Suprapubic skin (tissue), 4 donors: ENCODE data around the gene PAX5. TPM values are rescaled to one million over a fixed set of nuclear protein-coding genes. Genes with fewer than 3 reads are reported as not detected.
"Not testable (repeated sequence)": the region's sequence is repeated elsewhere in the genome, so short reads cannot be mapped to it uniquely, and the experiment has no call there.

ENCODE experiments used
- DNase-seq, 2 donors: peaks; one replicate each; pipeline ENCODE4 v3.0.0-alpha.2; 2019; ENCODE audit warnings: low spot score in 2 of 2
- H3K27ac ChIP-seq: fragments of 200-600 bp; sonication (generic); one replicate; pipeline ENCODE4 v1.5.1; 2019
- H3K27me3 ChIP-seq: fragments of 200-600 bp; sonication (generic); one replicate; pipeline ENCODE4 v1.5.1; 2019
- H3K36me3 ChIP-seq: fragments of 200-600 bp; sonication (generic); one replicate; pipeline ENCODE4 v1.5.1; 2019
- H3K4me1 ChIP-seq: fragments of 200-600 bp; sonication (generic); one replicate; pipeline ENCODE4 v1.5.1; 2019
- H3K4me3 ChIP-seq: fragments of 200-600 bp; sonication (generic); one replicate; pipeline ENCODE4 v1.5.1; 2019; ENCODE audit warnings: mild to moderate bottlenecking
- H3K9me3 ChIP-seq: fragments of 200-600 bp; sonication (generic); one replicate; pipeline ENCODE4 v1.5.1; 2019
- EP300 ChIP-seq: sonication (generic); formaldehyde crosslinking; IDR thresholded peaks from one replicate; pipeline ENCODE4 v1.6.1; 2017; ENCODE audit warnings: antibody characterized with exemption
- POLR2A ChIP-seq, 2 donors: fragments of 450-650 bp; IDR thresholded peaks; one replicate each; pipeline ENCODE4 v1.6.1; 2017; ENCODE audit warnings: antibody characterized with exemption in 2 of 2, mild to moderate bottlenecking in 2 of 2, moderate library complexity in 2 of 2
- POLR2AphosphoS5 ChIP-seq, 3 donors: sonication (generic); formaldehyde crosslinking; IDR thresholded peaks; one replicate each; pipeline ENCODE4 v1.6.1; 2017; ENCODE audit warnings: antibody characterized with exemption in 3 of 3
- WGBS: methylation state at CpG from one replicate; pipeline ENCODE4 v1.1.5; 2018; 5-methylcytosine and 5-hydroxymethylcytosine counted together
- total RNA-seq, 4 donors: library from RNA; depleted of rRNA; stranded (reverse); fragments of >200 nt; gene quantifications; one replicate each; pipeline ENCODE4 v1.1.0, GENCODE V29; 2016
- TF ChIP-seq, protein P1 (sequence below), 2 donors: fragments of 200-600 bp in 1 of 2; fragments of 450-650 bp in 1 of 2; sonication (generic) in 1 of 2; IDR thresholded peaks; one replicate each; pipeline ENCODE4 v1.5.1; 2016 to 2019; ENCODE audit warnings: antibody characterized with exemption in 2 of 2, mild to moderate bottlenecking in 1 of 2, moderate library complexity in 1 of 2

Gene PAX5
- total RNA-seq, 4 donors from 2014 or later = 0.04 TPM; not detected in 3

DNA sequence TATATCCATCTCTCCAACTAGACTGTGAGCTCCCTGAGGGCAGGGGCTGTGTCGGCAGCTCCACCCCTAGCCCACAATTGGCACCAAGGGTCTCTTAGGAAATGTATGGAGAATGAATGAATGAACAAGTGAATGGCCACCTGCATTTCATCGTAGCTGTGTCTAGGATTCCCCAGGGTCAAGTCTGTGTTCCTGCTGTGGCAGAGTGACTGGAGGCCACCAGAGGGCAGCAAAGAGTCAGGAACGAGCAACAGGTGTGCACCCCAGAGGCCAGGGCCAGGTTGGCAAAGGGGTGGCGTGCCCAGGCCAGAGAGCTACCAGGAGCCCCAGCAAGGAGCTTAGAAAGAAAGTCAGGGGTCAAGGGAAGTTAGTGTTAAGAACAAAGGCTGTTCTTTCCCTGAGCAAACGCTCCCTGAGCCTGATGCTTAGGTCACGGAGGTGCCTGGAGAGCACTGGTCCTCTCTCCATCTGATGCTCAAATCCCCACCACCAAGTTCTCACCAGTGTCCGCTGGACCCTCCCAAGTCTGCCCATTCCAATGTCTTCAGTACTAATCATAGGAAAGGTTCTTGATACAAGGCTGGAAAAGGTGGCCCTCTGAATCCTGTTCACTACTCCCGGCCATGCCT is 160.7 kb downstream of the PAX5 start:
- TF ChIP-seq EP300 (no peak), POLR2AphosphoS5 (IDR thresholded peaks at IDR 0.05) (no peak)
- TF ChIP-seq, protein P1, sequence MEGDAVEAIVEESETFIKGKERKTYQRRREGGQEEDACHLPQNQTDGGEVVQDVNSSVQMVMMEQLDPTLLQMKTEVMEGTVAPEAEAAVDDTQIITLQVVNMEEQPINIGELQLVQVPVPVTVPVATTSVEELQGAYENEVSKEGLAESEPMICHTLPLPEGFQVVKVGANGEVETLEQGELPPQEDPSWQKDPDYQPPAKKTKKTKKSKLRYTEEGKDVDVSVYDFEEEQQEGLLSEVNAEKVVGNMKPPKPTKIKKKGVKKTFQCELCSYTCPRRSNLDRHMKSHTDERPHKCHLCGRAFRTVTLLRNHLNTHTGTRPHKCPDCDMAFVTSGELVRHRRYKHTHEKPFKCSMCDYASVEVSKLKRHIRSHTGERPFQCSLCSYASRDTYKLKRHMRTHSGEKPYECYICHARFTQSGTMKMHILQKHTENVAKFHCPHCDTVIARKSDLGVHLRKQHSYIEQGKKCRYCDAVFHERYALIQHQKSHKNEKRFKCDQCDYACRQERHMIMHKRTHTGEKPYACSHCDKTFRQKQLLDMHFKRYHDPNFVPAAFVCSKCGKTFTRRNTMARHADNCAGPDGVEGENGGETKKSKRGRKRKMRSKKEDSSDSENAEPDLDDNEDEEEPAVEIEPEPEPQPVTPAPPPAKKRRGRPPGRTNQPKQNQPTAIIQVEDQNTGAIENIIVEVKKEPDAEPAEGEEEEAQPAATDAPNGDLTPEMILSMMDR (IDR thresholded peaks at IDR 0.05) = peak; percentile 58 to 82
- WGBS = 45% methylated on average over 8 of the region's 8 CpGs
- Histone ChIP-seq H3K4me1 (no peaks in the 10 kb centered on the region), H3K36me3 (no peaks in the 10 kb centered on the region), H3K27me3 (peaks cover 15% of the 10 kb centered on the region), H3K27ac (no peak overlapping the region), H3K4me3 (no peak overlapping the region), H3K9me3 (no peaks in the 10 kb centered on the region)
- no peak for DNase-seq

DNA sequence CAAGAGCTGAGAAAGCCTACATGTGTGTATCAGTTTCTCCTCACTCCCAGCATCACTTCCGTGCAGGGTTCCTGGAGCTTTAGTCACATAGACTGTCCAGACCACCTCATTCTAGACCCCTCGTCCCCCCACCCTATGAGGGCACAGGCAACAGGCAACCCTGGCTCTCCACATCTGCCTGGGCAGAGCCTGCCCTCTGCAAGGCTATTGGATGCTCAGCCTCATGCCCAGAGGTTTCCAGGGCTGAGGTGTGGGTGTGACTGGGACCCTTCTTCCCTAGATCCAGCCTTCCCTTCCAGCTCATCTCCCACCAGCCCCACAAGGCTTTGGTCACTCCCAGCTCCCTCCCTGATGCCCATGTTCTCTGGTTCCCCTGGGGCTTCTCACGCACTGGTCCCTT is 161.4 kb downstream of the PAX5 start:
- Histone ChIP-seq H3K27me3 (peaks cover 18% of the 10 kb centered on the region), H3K4me3 (no peak overlapping the region), H3K27ac (no peak overlapping the region), H3K9me3 (no peaks in the 10 kb centered on the region), H3K36me3 (no peaks in the 10 kb centered on the region), H3K4me1 (no peaks in the 10 kb centered on the region)
- TF ChIP-seq, protein P1 (IDR thresholded peaks at IDR 0.05) = no peak
- TF ChIP-seq POLR2AphosphoS5 (IDR thresholded peaks at IDR 0.05) = no peak
- TF ChIP-seq EP300 = no peak
- TF ChIP-seq POLR2A (IDR thresholded peaks at IDR 0.05) = no peak
- WGBS = 64% methylated on average over 3 of the region's 3 CpGs
- DNase-seq = no peak

DNA sequence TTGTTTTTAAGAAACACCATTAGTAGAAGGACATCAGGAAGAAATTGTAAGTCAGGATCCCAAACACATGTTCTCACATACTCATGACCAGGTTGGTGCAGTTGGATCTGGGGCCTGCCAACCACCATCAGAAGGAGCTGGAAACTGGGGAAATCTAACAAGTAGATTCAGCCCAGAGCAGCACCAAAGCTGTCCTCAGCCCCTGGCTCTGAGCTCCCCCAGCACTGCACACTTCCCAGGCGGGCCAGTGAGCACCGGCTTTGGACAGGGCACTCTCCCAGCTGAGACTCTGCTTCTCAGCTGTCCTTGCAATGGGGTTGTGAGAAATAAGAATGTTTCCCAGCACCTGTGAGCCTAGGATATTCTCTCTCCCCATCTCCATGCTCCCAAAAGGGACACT is 162.5 kb downstream of the PAX5 start:
- Histone ChIP-seq H3K27ac (no peak overlapping the region), H3K4me1 (no peaks in the 10 kb centered on the region), H3K36me3 (no peaks in the 10 kb centered on the region), H3K27me3 (peaks cover 25% of the 10 kb centered on the region), H3K4me3 (no peak overlapping the region), H3K9me3 (no peaks in the 10 kb centered on the region)
- DNase-seq = no peak
- TF ChIP-seq EP300 (no peak), POLR2A (IDR thresholded peaks at IDR 0.05) (no peak), POLR2AphosphoS5 (IDR thresholded peaks at IDR 0.05) (no peak)
- TF ChIP-seq, protein P1 (IDR thresholded peaks at IDR 0.05) = no peak
- 90% methylated on average over 2 of the region's 2 CpGs for WGBS

DNA sequence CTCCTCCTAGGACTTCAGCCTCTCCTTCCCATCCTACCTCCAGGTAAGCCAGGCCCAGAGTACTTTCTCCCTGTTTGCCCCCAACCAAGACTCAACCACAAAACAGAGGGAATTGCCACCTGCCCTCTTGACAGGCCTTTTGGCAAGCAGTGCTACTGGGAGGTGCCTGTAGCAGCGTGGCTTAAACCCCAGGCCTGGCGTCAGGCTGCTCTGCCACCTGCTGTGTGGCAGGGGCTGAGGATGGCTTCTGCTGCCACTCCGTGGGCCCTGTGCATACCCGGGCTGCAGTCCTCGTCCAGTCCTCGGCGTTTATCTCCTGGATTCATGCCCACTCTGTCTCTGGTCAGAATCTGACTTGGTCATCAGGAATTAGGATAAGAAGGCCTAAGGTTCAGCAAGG is 163.1 kb downstream of the PAX5 start:
- TF ChIP-seq POLR2AphosphoS5 (IDR thresholded peaks at IDR 0.05) = no peak
- no peak for TF ChIP-seq EP300
- TF ChIP-seq, protein P1 (IDR thresholded peaks at IDR 0.05) = no peak
- no peak for TF ChIP-seq POLR2A (IDR thresholded peaks at IDR 0.05)
- WGBS = 40% methylated on average over 2 of the region's 7 CpGs
- Histone ChIP-seq H3K27ac (no peak overlapping the region), H3K4me1 (no peaks in the 10 kb centered on the region), H3K27me3 (peaks cover 25% of the 10 kb centered on the region), H3K4me3 (no peak overlapping the region), H3K36me3 (no peaks in the 10 kb centered on the region), H3K9me3 (no peaks in the 10 kb centered on the region)
- DNase-seq = no peak

DNA sequence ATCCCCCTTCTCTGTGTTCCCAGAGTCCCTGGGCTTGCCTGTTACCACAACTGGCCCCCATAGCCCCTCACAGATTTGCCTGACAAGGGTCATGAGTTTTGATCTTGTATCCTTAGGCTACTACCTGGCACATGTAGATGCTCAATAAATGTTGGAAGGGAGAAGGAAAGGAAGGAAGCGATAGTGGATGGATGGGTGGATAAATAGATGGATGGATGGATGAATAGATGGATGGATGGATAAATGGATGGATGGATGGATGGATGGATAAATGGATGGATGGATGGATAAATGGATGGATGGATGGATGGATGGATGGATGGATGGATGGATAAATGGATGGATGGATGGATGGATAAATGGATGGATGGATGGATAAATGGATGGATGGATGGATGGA is 164.5 kb downstream of the PAX5 start:
- peaks cover 26% of the 10 kb centered on the region for H3K27me3 ChIP-seq
- WGBS = 93% methylated on average over 1 of the region's 1 CpG
- not testable (repeated sequence) for H3K4me1 ChIP-seq

More for the DNA sequence above, 164.5 kb downstream of the PAX5 start:
- H3K27ac ChIP-seq, H3K36me3 ChIP-seq, H3K4me3 ChIP-seq, H3K9me3 ChIP-seq, DNase-seq: not testable (repeated sequence)
